B cell (primary cell): ENCODE measurements around the gene BCO1. TPM values are rescaled to one million over a fixed set of nuclear protein-coding genes. Genes with fewer than 3 reads are reported as not detected.

ENCODE experiments used
- ATAC-seq: fragments of 200-7000 bp; cut with Tn5 transposase; one replicate; pipeline ENCODE4 v1.10.0; 2021; ENCODE audit warnings: low read depth, mild to moderate bottlenecking, moderate number of reproducible peaks, moderate library complexity
- CTCF ChIA-PET: fragments of 350-600 bp; sonication (Branson Sonifier 250); formaldehyde crosslinking; loops from one replicate; lab custom pipeline; 2021; ENCODE audit warnings: antibody characterized with exemption, inconsistent platforms; lab: Charles Lee
- POLR2A ChIA-PET: fragments of 350-600 bp; sonication (Branson Sonifier 250); formaldehyde crosslinking; loops from one replicate; lab custom pipeline; 2021; ENCODE audit warnings: antibody characterized with exemption; lab: Charles Lee
- DNase-seq: peaks from one replicate; pipeline ENCODE4 v3.0.0; 2013
- H2AFZ ChIP-seq: 2 replicates; pipeline ENCODE4 v1.6.1; 2012; ENCODE audit warnings: mild to moderate bottlenecking, low read depth, low read length; ENCODE audit not compliant: insufficient read depth, poor library complexity, severe bottlenecking
- H3K27ac ChIP-seq, 2 donors: 1 replicate in 1 of 2; 2 replicates in 1 of 2; pipeline ENCODE4 v1.5.1; 2012 to 2013; ENCODE audit warnings: low read length in 2 of 2, mild to moderate bottlenecking in 2 of 2, moderate library complexity in 1 of 2
- H3K27me3 ChIP-seq, 4 experiments: fragments of 200-600 bp in 1 of 4; sonication (generic) in 1 of 4; replicated peaks in 1 of 4; 1 replicate in 2 of 4; 2 replicates in 2 of 4; pipeline versions ENCODE4 v1.6.1 to v1.7.0; 2013 to 2016; ENCODE audit warnings: low read length in 3 of 4, mild to moderate bottlenecking in 2 of 4, mixed read lengths in 1 of 4, moderate library complexity in 1 of 4; ENCODE audit not compliant: insufficient read depth in 4 of 4, control insufficient read depth in 3 of 4; ENCODE audit errors: control extremely low read depth in 1 of 4
- H3K36me3 ChIP-seq, 2 experiments: replicated peaks in 1 of 2; 1 replicate in 1 of 2; 2 replicates in 1 of 2; pipeline versions ENCODE4 v1.6.1 to v1.7.1; 2013; ENCODE audit warnings: low read length in 1 of 2; ENCODE audit not compliant: insufficient read depth in 2 of 2, control insufficient read depth in 1 of 2; ENCODE audit errors: control extremely low read depth in 1 of 2, extremely low read depth in 1 of 2
- H3K4me1 ChIP-seq, 2 donors: fragments of 200-600 bp in 1 of 2; sonication (generic) in 1 of 2; 1 replicate in 1 of 2; 2 replicates in 1 of 2; pipeline versions ENCODE4 v1.5.1 to v1.6.1; 2013 to 2017; ENCODE audit warnings: low read length in 2 of 2; ENCODE audit not compliant: control insufficient read depth in 2 of 2, insufficient read depth in 2 of 2
- H3K4me2 ChIP-seq: replicated peaks from 2 replicates; pipeline ENCODE3; 2012; ENCODE audit warnings: mild to moderate bottlenecking, low read depth, low read length; ENCODE audit not compliant: poor library complexity, severe bottlenecking
- H3K4me3 ChIP-seq, 5 experiments: fragments of 200-600 bp in 1 of 5; sonication (generic) in 1 of 5; 1 replicate in 3 of 5; 2 replicates in 2 of 5; pipeline versions ENCODE4 v1.5.1 to v1.7.0; 2011 to 2016; ENCODE audit warnings: low read length in 4 of 5, mild to moderate bottlenecking in 4 of 5, low read depth in 2 of 5, control low read depth in 1 of 5, moderate library complexity in 1 of 5; ENCODE audit not compliant: insufficient read depth in 1 of 5; ENCODE audit errors: control extremely low read depth in 1 of 5, extremely low read depth in 1 of 5
- H3K79me2 ChIP-seq: fragments of 200-600 bp; sonication (generic); one replicate; pipeline ENCODE4 v1.6.0; 2016; ENCODE audit warnings: low read length; ENCODE audit not compliant: control insufficient read depth, insufficient read depth
- H3K9ac ChIP-seq: fragments of 200-600 bp; sonication (generic); 2 replicates; pipeline ENCODE4 v1.6.1; 2017; ENCODE audit warnings: mild to moderate bottlenecking, low read length, moderate library complexity
- H3K9me3 ChIP-seq, 3 donors: one replicate each; pipeline versions ENCODE4 v1.6.1 to v1.7.1; 2013; ENCODE audit warnings: low read length in 2 of 3; ENCODE audit not compliant: control insufficient read depth in 2 of 3, insufficient read depth in 1 of 3; ENCODE audit errors: control extremely low read depth in 1 of 3
- H4K20me1 ChIP-seq: 2 replicates; pipeline ENCODE4 v1.6.0; 2012; ENCODE audit warnings: mild to moderate bottlenecking, low read length; ENCODE audit not compliant: insufficient read depth, control insufficient read depth, poor library complexity, severe bottlenecking
- H3K27ac Mint-ChIP-seq: one replicate; pipeline ENCODE4 v1.8.0; 2021; ENCODE audit warnings: mixed read lengths
- H3K27me3 Mint-ChIP-seq: one replicate; pipeline ENCODE4 v1.8.0; 2021; ENCODE audit warnings: mixed read lengths
- H3K4me1 Mint-ChIP-seq: one replicate; pipeline ENCODE4 v1.8.0; 2021; ENCODE audit warnings: mixed read lengths
- H3K4me3 Mint-ChIP-seq: one replicate; pipeline ENCODE4 v1.8.0; 2021; ENCODE audit warnings: mixed read lengths
- H3K9me3 Mint-ChIP-seq: one replicate; pipeline ENCODE4 v1.8.0; 2022; ENCODE audit warnings: mixed read lengths; ENCODE audit not compliant: insufficient read depth
- CTCF ChIP-seq: fragments of 200-600 bp; IDR thresholded peaks from one replicate; pipeline ENCODE4 v1.8.0; 2022; ENCODE audit warnings: antibody characterized with exemption, mild to moderate bottlenecking
- EZH2 ChIP-seq: IDR thresholded peaks from 2 replicates; pipeline ENCODE4 v1.6.1; 2012; ENCODE audit warnings: borderline replicate concordance, low read depth, mild to moderate bottlenecking, moderate library complexity, low read length; ENCODE audit not compliant: insufficient read depth, poor library complexity, severe bottlenecking
- WGBS: methylation state at CpG from one replicate; pipeline ENCODE4 v1.1.5; 2013; ENCODE audit warnings: missing lambda C conversion rate; ENCODE audit not compliant: insufficient coverage; 5-methylcytosine and 5-hydroxymethylcytosine counted together
- intact Hi-C: fragments of 100-400 bp; cut with micrococcal nuclease; formaldehyde crosslinking; loops from one replicate; pipeline ENCODE4 v1.10.0; 2022
- polyA plus RNA-seq: library from polyadenylated mRNA; depleted of rRNA; stranded (reverse); fragments of >200 nt; gene quantifications from 2 replicates; pipeline ENCODE4 v1.2.3, GENCODE V29; 2012
- total RNA-seq, 2 donors: library from RNA; stranded (reverse); fragments of 120-200 nt in 1 of 2; gene quantifications; 1 replicate in 1 of 2; 2 replicates in 1 of 2; pipeline versions ENCODE4 v1.2.3 to v1.2.4, GENCODE V29; 2013 to 2022

The BCO1 gene
- total and polyA plus RNA-seq, 2 donors (not counting 1 experiment from before 2014, with no cell fraction given) = not detected

GRCh38 chr16:81207076-81207475 is 31.4 kb upstream of the BCO1 start:
- no peak overlapping the region for H3K9ac ChIP-seq
- no peaks in the 10 kb centered on the region for H3K36me3 ChIP-seq
- no peak overlapping the region for H3K4me3 ChIP-seq
- Mint-ChIP-seq H3K4me3 (no peak overlapping the region), H3K27me3 (peaks cover 31% of the 10 kb centered on the region), H3K9me3 (no peaks in the 10 kb centered on the region), H3K27ac (no peak overlapping the region), H3K4me1 (no peaks in the 10 kb centered on the region)
- ATAC-seq = no peak
- WGBS = 50% methylated on average over 2 of the region's 6 CpGs
- H3K4me1 ChIP-seq = no peaks in the 10 kb centered on the region
- no peaks in the 10 kb centered on the region for H3K9me3 ChIP-seq
- no peak overlapping the region for H3K27ac ChIP-seq
- H2AFZ ChIP-seq = no peak overlapping the region
- ChIA-PET POLR2A (no interaction called here), CTCF (interaction anchor here (0.7 kb wide), 1 partner anchor 193 kb away, joined by 6 read pairs; no protein-coding TSS in a partner anchor)
- DNase-seq = no peak
- intact Hi-C loops = loop anchor here (10.0 kb wide), 1 partner anchor 1028 kb away; no protein-coding TSS in a partner anchor
- peaks cover 0 to 7% (median 0%) of the 10 kb centered on the region in 4 experiments for H3K27me3 ChIP-seq
- no peak overlapping the region for H3K4me2 ChIP-seq
- TF ChIP-seq CTCF = no peak
- no peak for TF ChIP-seq EZH2
- H4K20me1 ChIP-seq = no peaks in the 10 kb centered on the region
- H3K79me2 ChIP-seq = no peaks in the 10 kb centered on the region

DNA sequence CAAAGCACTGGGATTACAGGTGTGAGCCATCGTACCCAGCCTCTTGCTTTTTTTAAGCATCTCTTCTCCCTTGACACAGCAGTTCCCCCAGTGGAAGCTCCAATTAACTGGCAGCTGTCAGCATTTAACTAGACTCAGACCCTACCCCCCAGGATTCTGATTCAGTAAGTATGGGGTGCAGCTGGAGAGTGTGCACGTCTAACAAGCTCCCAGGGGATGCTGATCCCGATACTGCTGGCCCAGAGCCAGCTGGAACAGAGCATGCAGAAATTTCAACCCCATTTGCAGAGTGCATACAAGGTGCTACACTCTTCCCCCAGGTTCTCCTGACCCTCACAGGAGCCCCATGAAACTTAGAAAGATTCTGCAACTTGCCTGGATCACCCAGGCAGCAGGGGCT is 27.7 kb upstream of the BCO1 start:
- CTCF ChIA-PET = no interaction called here

More for the DNA sequence above, 27.7 kb upstream of the BCO1 start:
- peaks cover 0 to 7% (median 0%) of the 10 kb centered on the region in 4 experiments for H3K27me3 ChIP-seq
- H3K4me2 ChIP-seq = no peak overlapping the region
- H3K9me3 ChIP-seq = no peaks in the 10 kb centered on the region
- Mint-ChIP-seq H3K4me3 (no peak overlapping the region), H3K4me1 (no peaks in the 10 kb centered on the region), H3K27ac (no peak overlapping the region), H3K9me3 (no peaks in the 10 kb centered on the region), H3K27me3 (peaks cover 27% of the 10 kb centered on the region)
- intact Hi-C loops = no loop called here
- ATAC-seq = no peak
- no peak overlapping the region for H3K27ac ChIP-seq
- no peak overlapping the region for H3K9ac ChIP-seq
- no peaks in the 10 kb centered on the region for H3K4me1 ChIP-seq
- 14% methylated on average over 2 of the region's 3 CpGs for WGBS
- POLR2A ChIA-PET = no interaction called here
- no peak overlapping the region for H2AFZ ChIP-seq
- H4K20me1 ChIP-seq = no peaks in the 10 kb centered on the region
- H3K4me3 ChIP-seq = no peak overlapping the region
- no peaks in the 10 kb centered on the region for H3K79me2 ChIP-seq
- H3K36me3 ChIP-seq = no peaks in the 10 kb centered on the region
- DNase-seq = no peak
- TF ChIP-seq EZH2 = no peak
- TF ChIP-seq CTCF = no peak
